DMS153 (cell line): ENCODE measurements around the gene DNAH11.

Experiments
- DNase-seq: peaks from one replicate; lab custom pipeline; 2025; lab: John Stamatoyannopoulos, UW

The DNAH11 gene

DNA sequence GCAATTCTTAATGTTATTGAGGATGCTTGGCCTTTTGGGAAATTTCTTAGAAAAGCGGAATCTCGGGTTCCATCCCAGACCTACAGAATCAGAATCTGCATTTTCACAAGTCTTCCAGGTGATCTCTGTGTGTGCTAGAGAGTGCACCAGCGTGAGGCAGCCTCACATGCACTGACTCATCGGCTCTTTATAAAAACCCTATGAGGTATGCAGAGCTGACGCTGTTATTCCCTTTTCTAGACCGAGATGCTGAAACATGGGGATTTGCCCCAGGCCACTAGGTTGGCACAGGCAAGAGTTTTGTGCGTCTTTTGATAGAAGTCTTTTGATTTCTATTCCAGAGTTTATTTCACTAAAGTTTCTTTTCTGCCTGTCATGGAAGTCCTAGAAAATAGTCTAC, 341.7 kb downstream of the DNAH11 start:
- no peak for DNase-seq

GRCh38 chr7:21886396-21886795, 343.6 kb downstream of the DNAH11 start:
- DNase-seq: no peak

- DNase-seq: no peak
Measured at GRCh38 chr7:21887353-21887752, 344.5 kb downstream of the DNAH11 start.

GRCh38 chr7:21887779-21888178, 344.9 kb downstream of the DNAH11 start:
- no peak for DNase-seq

- no peak for DNase-seq
Measured at GRCh38 chr7:21891291-21891690, 348.5 kb downstream of the DNAH11 start.

GRCh38 chr7:21893401-21893800, 350.6 kb downstream of the DNAH11 start:
- no peak for DNase-seq

DNA sequence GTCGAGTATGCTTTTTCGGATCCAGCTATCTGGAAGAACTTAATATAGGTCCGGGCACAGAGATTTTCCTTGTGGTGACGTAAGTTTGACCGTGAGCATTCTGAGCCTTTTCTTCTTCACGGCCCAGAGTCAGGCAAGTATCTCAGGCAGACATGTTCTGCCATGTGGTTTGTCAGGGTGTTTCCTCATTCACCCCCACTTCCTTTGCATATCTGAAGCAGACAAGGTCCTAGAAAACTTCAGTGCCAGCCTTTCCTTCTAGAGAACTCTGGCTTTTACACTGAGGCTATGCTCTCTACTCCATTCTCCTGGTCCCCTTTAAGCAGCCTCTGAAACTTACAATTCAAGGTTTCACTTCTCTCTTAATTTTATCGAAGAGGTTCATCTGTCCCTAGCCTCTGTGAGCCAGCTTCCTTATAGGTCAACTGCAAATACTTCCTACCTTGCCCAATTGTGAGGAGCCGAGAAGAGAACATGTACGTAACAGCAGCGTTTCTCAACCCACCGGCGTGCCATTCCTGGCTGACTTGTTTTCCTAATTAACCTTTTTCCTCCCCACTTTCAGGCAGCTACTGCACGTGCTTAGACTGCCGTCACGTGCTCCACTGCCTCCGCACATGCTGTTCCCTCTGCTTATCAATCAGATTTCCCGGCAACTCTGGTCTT, 355.6 kb downstream of the DNAH11 start:
- no peak for DNase-seq

GRCh38 chr7:21902240-21902639, 359.4 kb downstream of the DNAH11 start:
- DNase-seq: no peak

- DNase-seq: no peak
Measured at GRCh38 chr7:21903020-21903786, 360.4 kb downstream of the DNAH11 start.

- DNase-seq: no peak
Measured at GRCh38 chr7:21908746-21909145, 365.9 kb downstream of the DNAH11 start.

GRCh38 chr7:21910253-21910652, 367.4 kb downstream of the DNAH11 start:
- DNase-seq: no peak

DNA sequence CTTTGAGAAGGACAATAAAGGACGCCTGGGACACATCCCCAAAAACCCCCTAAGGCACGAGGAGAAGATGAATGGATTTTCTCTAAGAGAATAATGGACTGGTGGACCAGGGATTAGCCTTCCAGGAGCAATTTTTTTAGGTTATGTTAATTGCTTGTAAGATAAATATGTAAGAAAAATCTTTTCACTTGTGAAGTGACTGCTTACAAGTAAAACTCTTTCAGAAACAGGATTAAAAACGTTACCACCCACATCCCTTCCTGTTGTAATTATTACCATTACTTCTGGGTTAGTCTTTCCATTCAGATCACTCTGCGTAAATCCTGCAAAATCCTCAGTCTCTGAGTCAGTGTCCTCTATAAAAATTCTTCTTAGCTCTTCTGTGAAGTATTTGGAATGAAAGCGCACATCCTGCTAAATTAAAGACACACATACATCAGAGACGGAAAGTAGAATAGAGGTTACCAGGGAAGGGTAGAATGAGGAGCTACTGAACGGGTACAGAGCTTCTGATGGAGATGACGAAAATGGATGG, 368.6 kb downstream of the DNAH11 start:
- no peak for DNase-seq

GRCh38 chr7:21912305-21912704, 369.5 kb downstream of the DNAH11 start:
- DNase-seq: no peak

GRCh38 chr7:21912931-21913780, 370.3 kb downstream of the DNAH11 start:
- no peak for DNase-seq

- DNase-seq: no peak
Measured at GRCh38 chr7:21914671-21915070, 371.8 kb downstream of the DNAH11 start.

GRCh38 chr7:21915140-21915539, 372.3 kb downstream of the DNAH11 start:
- DNase-seq: no peak

DNA sequence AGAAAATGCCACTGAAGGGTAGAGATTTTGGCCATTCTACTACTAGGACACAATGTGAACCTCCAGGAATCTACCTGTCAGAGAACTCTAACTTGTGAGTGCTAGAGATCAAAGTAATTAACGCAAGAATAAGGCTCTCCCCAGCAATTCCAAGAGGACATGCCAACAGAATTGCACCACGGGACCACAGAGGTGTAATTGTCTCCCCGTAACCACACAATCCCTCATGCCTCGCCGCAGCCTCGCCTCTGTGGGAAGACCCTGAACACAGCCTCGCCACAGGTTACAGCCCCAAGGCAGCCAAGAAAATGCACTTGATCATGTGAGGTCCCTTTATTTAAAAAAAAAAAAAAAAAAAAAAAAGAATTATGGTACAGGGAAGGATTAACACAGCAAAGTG, 373.3 kb downstream of the DNAH11 start:
- DNase-seq: no peak

- DNase-seq: no peak
Measured at GRCh38 chr7:21916629-21917028, 373.8 kb downstream of the DNAH11 start.

DNA sequence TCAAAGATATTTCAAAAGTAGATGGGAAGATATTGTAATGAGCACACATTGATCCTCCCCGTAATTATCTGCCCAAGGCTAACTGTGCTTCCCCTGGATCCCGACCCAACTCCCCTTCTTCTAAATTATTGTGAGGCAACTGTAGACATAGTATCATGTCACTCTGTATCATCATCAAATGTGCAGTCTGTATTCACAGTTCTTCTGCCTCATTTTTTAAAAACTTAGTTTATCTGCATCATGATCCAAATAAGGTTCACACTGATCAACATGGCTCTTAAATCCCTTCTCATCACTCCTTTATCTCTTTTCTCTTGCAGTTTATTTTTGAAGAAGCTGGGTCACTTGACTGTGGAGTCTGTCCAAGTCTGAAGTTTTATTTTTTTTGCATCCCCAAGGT, 375.4 kb downstream of the DNAH11 start:
- no peak for DNase-seq

DNA sequence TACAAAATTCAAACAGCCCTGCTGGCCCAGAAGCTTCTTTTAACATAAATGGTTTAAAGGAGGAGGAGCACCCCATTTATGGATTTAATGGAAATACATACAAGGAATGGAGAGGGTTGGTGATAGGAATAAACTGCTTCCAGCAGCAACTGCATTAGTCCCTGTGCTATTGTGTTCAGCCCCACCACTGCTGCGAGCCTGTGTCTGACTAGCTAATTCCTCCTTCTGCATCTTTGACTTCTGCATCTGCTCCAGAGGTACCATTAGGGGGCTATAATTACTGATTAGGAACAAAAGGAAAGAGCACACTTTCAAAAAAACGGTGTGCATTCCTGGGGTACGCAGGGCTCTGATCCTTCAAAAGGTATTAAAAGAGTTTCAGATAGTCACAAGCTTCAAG, 378.1 kb downstream of the DNAH11 start:
- no peak for DNase-seq

DNA sequence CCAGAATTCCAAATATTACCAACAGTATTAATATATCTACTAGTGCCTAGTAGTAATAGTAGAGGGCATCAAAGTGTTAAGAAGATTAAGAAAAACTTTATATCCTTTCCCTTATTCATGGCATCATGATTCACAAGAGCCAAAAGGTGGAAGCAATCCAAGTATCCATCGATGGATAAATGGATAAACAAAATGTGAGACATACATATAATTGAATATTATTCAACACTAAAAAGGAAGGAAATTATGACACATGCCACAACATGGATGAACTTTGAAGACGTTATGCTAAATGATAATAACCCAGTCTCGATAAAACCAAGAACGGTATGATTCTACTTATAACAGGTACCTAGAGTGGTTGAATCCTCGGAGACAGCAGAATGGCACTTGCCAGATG, 379.8 kb downstream of the DNAH11 start:
- no peak for DNase-seq

GRCh38 chr7:21923658-21924057, 380.8 kb downstream of the DNAH11 start:
- peak; percentile 97 for DNase-seq

GRCh38 chr7:21926448-21926847, 383.6 kb downstream of the DNAH11 start:
- DNase-seq: no peak
